SW 1271 (cell line): ENCODE data around the gene PDE11A.
"Not testable (repeated sequence)": the region's sequence is repeated elsewhere in the genome, so short reads cannot be mapped to it uniquely, and the experiment has no call there.

Experiments used
- DNase-seq, 2 experiments: peaks; one replicate each; lab custom pipeline; 2025; lab: John Stamatoyannopoulos, UW

Gene PDE11A

DNA sequence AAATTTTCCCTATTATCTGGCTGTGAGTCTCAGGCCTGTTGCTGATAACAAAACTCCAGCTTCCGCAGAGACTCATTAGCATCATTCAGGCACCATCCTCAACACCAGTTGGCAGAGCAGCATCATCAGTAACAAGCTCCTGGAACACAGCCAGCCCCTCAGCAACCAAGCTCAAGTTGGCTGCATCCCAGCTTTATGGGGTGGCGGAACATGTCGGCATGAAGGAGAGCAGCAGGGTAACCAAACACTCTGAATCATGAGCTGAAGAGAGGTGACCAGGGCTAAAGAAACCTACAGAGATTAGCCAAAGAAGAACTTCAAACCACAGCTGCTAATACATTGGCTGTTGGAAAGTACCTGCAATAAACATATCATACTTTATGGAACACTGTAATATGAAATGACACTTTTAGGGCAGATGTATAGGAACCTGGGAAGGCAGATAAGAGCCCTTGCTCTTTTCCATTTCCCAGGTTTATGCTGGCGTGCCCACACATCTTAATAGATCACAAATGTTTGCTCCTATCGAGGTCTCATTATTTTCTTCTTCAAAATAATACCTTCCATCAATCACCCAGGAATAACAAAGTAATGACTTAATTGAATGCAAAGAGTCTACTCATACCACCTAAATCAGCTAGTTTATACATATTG lies 63.8 kb downstream of the PDE11A start:
- no peak for DNase-seq

DNA sequence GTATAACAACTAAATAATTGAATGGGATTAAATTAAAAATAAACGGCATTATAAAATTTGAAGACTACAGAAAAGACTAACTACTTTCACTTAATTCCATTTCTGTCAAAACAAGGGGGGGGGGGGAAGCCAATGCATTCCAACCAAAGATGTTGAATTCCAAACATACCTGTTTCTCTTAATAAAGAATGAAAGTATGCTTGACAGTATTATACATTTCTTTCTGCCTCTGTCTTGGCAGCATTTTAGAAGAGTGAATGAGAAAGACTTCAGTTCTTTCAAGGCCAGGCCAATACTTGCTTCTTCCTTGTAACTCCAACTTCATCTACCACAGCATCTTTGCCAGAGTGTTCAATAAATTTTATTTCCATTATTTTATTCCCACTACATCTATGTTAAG lies 65.9 kb downstream of the PDE11A start:
- no peak for DNase-seq

DNA sequence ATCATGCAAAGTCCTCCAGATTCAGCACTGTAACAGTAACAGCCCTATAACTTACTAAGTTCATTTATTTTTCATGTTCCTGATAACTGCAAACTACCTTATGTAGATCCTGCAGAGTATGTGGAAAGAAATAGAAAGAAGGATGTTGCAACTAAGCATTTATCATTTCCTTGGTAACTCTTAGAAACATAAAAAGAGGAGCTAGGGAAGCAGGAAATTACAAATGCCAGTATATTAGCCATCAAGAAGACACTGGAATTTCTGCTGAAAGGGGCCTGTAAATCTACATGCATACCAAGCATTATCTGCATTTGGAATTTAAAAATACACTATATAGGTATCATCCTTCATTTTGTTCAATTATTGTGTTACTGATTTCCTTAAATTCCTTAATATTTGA lies 66.8 kb downstream of the PDE11A start:
- DNase-seq, result peak in 1 of 2 experiments; percentile 12

GRCh38 chr2:178002038-178002437 lies 70.5 kb downstream of the PDE11A start:
- DNase-seq, result no peak

- DNase-seq, result no peak
Measured at GRCh38 chr2:177998996-177999395, 73.6 kb downstream of the PDE11A start.

DNA sequence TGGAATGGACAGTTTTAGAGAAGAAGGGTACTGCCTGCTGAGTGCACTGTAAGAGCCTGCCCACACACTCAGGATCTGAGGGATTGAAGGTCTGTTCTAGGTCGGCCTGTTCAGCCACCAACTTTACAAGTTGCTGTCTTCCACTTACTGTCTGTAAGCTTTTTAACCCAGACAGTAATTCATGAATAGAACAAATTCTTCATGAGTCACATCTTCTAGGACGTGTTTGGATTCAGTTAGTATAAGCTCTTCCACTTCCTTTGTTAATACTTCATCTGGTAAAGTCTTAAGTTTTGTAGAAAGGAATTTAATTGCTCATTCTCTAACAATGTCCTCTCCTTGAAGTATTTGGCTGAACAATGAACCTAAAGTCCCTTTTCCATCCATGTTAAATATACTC lies 74.6 kb downstream of the PDE11A start:
- DNase-seq, result peak in 1 of 2 experiments; percentile 14

GRCh38 chr2:177992992-177993391 lies 79.6 kb downstream of the PDE11A start:
- no peak for DNase-seq

- DNase-seq, result no peak
Measured at GRCh38 chr2:177989029-177989885, 83.3 kb downstream of the PDE11A start.

DNA sequence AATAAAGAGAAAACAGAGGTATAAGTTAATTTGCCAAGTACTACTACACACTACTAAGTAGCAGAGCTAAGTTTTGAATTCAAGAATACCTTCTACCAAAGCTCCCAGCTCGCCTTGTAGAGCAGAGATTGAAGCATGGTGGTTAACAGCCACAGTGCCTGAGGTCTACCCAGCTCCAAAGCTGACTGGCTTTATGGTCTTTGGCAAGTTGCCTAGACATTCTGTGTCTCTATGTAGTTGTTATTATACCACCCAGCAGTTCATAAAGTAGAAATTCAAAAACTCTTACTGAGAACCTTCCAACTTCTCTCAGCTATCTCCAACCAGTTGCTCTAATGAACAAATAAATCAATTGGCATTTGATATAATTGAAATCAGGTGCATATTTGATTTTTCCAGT lies 87.8 kb downstream of the PDE11A start:
- DNase-seq, result no peak

DNA sequence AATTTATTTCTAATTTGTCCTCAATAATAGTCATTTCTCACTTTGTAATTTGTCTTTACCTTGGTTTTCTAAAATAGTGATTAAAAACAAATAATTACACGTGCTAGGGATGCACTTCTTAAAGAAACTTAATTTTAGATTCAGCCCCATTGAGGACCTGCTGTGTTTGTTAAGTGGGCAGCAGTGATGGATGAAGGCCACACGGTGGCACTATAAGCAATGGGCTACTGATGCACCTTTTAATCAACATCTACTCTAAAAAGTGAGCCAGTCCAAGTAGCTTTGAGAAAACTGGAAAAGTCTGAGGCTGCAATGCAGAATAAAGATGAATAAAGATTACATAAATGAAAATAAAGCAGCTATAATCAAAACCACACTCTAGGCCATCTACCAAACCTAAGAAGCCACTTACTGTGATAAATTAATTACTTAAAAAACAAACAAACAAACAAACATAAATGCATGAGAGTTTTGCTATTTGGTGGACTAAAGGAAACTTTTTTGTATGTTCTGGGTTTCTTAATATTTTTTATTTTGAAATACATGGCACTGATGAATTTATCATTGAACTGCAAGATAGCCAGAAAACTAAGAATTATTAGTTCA lies 89.3 kb downstream of the PDE11A start:
- DNase-seq, result peak in 1 of 2 experiments; percentile 55

- no peak for DNase-seq
Measured at GRCh38 chr2:177972782-177973181, 99.8 kb downstream of the PDE11A start.

GRCh38 chr2:177972123-177972522 lies 100.5 kb downstream of the PDE11A start:
- DNase-seq, result no peak

DNA sequence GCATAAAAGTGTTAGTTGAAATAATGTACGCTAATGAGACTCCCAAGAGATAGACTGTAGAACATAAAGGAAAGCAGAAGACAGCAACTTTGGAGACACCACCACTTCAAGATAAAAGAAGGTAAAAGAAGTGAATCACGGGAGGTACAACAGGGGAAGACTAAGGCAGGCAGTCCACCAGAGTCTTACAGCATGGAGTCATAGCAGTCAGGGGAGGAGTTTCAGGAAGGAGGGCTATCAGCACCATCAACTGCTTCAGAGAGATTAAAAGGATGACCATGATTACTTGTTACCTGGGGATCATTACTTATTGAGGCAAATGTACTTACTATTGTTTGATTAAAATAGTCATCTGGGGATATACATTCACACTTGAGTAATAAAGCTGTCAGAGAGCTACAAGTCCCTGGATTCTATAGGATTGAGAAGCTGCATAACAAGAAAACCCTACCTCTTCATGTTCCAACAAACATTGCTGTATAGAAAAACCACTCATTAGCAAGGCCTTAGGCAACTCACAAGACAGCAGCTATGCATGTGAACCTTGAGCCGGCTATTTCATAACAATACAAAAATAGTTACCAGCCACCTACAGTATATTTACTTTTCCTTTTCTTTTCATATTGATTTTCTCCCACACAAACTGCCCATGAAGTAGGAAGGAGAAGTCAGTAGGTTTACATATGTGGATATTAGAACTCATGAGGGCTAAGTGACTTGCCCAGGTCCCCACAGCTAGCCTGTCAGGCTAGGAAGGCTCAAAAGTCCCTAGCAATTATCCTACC lies 101.7 kb downstream of the PDE11A start:
- no peak for DNase-seq

DNA sequence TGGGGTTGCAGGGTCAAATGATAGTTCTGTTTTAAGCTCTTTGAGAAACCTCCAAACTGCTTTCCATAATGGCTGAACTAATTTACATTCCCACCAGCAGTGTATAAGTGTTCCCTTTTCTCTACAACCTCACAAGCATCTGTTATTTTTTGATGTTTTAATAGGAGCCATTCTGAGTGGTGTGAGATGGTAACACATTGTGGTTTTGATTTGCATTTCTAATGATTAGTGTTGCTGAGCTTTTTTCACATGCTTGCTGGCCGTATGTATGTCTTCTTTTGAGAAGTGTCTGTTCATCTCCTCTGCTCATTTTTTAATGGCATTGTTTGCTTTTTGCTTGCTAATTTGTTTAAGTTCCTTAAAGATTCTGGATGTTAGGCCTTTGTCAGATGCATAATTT lies 107.7 kb downstream of the PDE11A start:
- no peak for DNase-seq

GRCh38 chr2:177952151-177952550 lies 120.4 kb downstream of the PDE11A start:
- no peak for DNase-seq

DNA sequence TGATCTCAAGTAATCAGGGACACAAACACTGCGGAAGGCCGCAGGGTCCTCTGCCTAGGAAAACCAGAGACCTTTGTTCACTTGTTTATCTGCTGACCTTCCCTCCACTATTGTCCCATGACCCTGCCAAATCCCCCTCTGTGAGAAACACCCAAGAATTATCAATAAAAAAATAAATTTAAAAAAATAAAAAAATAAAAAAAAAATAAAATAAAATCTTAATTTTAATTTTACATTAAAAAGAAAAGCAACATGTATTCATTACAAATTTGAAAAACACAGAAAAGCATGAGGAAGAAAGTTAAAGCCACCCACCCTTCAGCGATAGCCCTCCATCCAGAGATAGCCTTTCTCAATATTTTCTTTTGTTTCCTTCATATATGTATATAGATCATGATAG lies 125.0 kb downstream of the PDE11A start:
- DNase-seq, result not testable (repeated sequence)

DNA sequence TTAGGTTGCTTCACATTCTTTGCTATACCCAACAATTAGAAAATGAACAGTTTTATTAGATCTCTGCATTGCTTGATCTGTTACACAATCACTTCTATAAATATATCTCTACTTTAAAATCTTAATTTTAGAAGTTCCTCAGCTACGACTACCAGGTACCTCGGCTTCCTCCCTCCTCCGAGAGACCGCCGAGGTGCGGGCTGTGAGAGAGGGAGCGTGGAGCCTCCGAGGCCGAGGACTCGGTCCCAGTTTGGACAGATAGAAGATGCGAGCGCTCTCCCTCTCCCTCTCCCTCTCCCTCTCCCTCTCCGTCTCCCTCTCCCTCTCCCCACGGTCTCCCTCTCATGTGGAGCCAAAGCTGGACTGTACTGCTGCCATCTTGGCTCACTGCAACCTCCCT lies 128.0 kb downstream of the PDE11A start:
- DNase-seq, result not testable (repeated sequence)

DNA sequence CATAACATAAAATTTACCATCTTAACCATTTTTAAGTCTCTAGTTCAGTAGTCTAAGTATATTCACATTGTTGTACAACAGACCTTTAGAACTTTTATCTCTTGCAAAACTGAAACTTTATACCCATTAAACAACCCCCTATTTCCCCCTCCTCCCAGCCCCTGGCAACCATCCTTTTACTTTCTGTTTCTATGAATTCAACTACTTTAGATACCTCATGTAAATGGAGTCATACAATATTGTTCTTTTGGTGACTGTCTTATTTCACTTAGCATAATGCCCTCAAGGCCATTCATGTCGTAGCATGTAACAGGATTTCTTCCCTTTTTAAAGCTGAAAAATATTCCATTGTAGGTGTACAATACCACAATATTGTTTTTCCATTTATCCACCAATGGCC lies 129.8 kb downstream of the PDE11A start:
- DNase-seq, result no peak

GRCh38 chr2:177939211-177939610 lies 133.4 kb downstream of the PDE11A start:
- DNase-seq, result no peak

- no peak for DNase-seq
Measured at GRCh38 chr2:177930916-177931315, 141.7 kb downstream of the PDE11A start.

DNA sequence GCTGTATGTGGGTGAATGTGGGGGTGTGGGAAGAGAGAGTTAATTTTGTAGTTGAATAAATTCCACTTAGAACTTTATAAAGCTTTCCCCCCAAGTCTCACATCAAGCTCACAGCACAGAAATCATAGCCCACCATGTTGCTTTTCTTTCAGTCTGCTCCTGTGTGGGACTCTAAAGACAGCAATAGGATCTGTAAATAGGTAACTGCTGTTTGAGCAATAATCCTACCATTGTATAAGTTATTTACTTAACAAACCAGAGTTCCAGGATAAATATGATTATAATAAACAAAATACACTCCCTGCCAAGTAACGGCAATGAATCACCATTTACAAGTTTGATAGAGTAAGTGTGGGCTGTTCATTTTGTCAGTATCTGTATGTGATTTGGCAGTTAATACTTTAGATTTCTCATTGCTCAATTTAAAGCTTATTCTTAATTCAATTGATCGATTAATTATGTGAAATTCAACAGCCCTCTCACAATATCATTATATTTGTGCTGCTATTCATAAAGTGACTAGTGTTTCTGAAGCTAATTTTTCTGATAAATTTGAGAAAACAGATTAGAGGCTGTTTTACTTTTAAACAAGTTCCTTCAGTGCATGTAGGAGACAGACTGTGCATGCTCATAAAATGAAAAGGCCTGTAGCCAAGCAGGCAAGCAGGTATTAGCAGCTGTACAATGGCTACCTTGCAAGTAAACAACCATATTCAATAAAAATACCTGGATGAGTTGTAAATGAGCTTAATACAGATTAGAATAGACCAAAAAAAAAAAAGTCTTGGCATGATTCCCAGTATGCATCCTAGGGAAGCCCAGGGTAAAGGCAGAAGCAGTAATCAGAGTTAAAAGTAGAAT lies 142.7 kb downstream of the PDE11A start:
- DNase-seq, result no peak
